Activated CD4-positive, alpha-beta T cell treated with anti-CD3 and anti-CD28 coated beads, Interleukin-2, Interleukin-6, amounts not matched to agents 100 ng/mL and 50 ng/mL, durations not matched to agents 16 hours and 8 hours (primary cell): ENCODE data around the gene NPIPB8.
"Not testable (repeated sequence)": the region's sequence is repeated elsewhere in the genome, so short reads cannot be mapped to it uniquely, and the experiment has no call there.

Experiments
- DNase-seq: peaks from one replicate; pipeline ENCODE4 v3.0.0-alpha.2; 2020

The NPIPB8 gene

DNA sequence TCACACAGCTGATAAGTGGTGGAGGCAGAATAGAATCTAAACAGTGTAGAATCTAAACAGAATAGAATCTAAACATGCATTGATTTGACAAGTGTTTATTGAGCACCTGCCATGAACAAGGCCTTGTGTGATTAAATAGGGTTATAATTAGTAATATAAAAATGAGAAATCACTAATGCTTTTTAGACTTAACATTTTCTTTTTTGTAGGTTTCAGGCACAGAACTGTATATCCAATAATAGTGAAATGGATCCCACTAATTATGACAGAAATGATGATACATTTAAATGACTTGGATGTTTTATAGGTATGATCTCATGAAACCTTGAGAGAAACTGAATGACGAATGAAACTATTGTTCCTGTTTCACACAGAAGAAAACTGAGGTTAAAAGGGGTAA, at the start of gene NPIPB8:
Gene NPIPB8, plus strand, starts transcription at position 301 of the 400 bp plus-strand sequence. CDS start 296 bp downstream, outside the sequence.
- not testable (repeated sequence) for DNase-seq

DNA sequence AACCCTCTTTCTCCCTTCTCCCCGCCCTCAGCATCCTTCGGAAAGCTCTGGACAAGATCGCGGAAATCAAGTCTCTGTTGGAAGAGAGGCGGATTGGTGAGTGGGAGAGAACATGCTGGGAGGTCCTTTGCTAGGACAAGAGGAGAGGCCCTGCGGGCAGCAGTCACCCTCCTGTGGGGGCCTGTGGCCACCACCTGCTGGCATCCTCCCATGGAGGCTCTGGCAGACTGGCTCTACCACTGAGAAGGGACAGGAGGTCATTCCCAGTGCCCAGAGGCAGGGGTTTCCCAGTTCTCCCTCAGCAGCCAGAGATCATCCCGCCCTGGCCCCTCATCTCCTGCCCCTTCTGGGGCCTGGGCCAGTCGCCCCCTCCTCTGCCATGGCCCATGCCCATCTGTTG, 48.8 kb upstream of the NPIPB8 start:
- no peak for DNase-seq

GRCh38 chr16:28589930-28590329, 47.9 kb upstream of the NPIPB8 start:
- DNase-seq = no peak

DNA sequence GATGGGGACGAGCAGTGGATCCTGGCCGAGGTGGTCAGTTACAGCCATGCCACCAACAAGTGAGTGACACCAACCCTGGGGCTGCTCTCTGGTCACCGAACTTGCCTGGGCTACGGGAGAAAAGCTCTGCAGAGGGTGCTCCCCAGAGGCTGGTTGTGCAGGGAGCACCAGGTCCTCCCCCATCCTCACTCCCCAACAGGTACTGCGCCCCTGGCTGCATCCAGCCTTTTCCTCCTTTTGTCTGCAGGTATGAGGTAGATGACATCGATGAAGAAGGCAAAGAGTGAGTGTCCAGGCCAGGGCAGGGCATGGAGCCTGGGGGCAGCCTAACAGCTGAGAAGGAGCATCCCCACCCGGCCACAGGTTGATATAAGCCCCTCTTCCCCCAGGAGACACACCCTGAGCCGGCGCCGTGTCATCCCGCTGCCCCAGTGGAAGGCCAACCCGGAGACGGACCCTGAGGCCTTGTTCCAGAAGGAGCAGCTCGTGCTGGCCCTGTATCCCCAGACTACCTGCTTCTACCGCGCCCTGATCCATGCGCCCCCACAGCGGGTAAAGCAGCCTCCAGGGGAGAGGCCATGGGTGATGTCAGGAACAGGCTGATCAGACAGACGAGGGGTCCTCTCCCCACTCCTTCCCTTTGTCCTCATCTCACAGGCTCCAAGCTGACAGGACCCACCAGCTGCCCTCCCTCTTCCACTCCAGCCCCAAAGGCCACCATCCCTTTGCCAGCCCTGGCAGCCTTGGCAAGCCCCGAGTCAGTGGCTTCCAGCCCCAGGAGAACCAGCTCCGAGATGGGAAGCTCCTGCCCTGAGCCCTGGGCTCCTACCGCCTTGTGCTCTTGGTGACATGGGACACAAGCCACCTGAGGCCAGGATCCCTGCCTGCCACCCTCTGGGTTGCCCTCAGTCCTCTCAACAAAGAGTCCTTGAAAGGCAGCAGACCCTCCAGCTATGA, 47.2 kb upstream of the NPIPB8 start:
- DNase-seq = no peak

- DNase-seq = no peak
Measured at GRCh38 chr16:28591355-28591754, 46.5 kb upstream of the NPIPB8 start.

GRCh38 chr16:28592511-28592910, 45.4 kb upstream of the NPIPB8 start:
- no peak for DNase-seq

- DNase-seq = no peak
Measured at GRCh38 chr16:28592979-28593553, 44.8 kb upstream of the NPIPB8 start.

DNA sequence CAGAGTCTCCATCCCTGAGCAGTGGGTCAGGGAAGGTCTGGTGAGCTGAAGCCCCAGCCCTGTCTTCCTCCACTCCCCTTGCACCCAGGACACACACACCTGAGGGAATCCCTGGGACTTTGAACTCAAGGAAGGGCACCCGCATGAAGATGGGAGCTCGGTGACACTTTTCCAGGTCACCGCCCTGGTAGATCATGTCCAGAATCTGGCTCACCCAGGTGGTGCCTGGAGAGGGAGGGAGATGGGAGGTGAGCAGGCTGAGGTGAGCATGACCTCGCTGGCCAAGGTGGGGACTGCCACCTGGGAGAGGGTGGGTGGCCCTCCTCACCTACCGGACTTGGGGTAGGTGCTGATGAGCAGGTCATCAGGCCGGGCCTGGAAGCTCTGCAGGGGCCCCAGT, 42.4 kb upstream of the NPIPB8 start:
- not testable (repeated sequence) for DNase-seq

DNA sequence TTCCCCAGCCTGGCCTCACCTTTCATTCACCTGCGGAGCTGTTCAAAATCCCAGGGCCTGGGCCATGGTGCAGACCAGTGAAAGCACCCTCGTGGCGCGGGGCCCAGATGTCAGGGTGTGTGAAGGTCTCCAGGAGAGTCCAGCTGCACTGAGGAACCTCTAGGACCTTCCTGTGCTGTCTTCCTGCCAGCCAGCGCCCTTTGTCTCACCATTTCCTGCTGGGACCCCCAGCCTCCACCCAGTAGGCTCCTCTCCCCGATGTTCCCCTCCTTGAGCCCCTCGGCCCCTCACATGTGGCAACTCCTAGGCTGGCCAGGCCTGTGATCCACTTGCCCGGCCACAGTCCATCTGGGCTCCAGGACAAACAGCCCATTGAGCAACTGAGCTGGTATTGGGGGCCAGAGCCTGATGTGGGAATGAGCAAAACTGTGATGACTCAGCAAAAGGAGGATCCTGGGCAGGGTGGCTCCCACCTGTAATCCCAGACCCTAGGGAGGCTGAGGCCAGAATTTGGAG, 41.7 kb upstream of the NPIPB8 start:
- no peak for DNase-seq

DNA sequence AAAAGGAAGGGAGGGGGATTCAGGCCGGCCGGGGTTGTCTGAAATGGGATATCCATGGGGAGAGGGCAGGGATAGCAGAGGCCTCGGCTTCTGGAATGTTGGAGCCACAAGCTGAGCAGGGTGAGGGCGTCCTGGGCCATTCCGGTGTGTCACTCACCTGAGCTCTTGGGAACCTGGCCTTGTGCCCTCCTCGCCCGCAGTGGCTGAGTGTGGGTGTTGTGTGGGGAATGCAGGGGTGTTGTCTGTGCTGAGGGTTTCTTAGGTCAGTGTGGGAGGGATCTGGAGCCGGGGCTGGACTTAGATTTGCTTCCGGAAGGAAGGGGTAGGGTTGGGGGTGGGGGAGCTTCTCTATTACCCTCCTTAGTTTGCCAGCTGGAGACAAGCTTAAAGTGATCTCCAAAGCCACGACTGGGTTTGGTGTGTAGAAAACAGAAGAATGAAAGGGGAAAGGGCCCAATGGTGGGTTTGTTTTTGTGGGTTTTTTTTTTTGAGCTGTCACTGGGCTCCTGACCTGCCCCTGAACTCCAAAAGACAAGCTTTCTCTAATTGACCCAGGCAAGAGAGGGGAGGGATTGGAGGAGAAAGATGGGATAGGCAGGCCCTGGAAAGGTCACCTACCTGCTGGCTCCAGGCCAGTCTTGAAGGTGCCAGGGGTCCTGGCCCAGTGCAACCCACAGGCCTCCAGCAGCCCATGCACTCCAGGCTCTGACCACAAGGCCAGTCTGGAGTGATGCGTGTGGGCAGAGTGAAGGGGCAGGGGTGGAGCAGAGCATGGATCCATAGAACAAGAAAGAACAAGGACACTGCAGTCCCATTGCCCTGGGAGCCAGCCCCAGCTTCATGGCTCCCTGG, 40.8 kb upstream of the NPIPB8 start, which contains the start of gene SULT1A2:
Gene SULT1A2, minus strand, starts transcription at position 211 of the 852 bp plus-strand sequence. CDS start 1,120 bp downstream, outside the sequence.
- DNase-seq = no peak

DNA sequence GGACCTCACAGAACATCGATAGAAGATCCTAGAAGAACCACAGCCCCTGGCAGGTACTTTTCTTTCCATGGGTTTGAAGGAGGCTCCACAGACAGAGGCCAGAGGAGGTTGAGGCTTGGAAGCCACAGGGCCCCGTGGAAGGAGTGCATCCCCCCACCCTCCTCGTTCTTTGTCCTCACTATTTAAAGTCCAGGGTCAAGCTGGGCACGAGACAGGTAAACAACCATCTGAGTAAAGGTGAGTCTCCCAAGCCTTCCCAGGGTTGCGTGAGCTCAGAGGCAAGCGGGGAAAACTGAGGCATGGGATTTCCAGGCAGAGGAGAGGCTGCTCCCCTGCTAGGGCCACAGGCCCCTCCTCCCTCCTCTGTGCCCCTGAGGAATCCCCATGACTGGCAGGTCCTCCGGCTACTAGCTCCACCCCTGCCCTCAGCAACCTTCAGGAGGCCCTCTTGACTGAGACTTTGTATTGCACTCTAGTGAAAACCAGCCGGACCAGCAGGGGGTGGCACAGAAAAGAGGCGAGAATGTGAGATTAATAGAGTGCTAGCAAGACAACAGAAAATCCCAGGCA, 40.1 kb upstream of the NPIPB8 start:
- DNase-seq = no peak

DNA sequence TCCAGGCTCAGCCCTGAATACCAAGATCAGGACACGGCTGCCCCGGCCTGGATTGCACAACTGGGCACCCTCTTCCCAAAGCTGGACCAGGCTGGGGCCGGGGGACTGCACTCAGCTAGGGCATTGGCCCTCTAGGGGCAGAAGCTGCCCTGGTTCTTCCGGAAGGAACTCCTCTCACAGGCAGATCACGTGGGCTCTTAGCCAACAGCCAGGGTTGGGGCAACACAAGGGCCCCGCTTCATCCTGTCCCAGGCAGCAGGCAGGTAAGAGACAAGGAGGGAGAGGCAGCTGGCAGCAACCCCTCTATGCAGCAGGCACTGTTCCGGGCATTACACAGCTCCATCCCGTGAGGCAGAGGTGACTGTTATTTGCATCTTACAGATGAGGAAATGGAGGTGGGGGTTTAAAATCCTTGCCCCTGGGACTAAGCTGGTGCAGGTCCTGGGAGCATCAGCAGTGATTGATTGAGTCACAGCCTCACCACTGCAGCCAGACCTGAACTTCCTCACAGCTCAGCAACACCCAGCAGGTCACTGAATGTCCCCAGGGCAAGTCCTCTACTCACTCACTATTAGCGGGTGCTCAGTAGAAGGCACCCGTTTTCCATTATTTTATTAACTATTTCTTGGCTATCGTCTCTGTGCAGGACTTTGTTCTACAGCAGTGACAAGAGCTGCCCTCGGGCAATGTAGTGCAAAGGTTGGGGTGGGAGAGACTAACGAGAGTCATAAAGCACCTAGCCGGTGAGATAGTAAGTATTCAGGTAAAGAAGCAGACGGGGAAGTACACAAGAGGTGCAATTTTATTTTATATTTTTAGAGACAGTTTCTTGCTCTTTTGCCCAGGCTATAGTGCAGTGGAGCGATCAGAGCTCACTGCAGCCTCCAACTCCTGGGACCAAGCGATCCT, 38.2 kb upstream of the NPIPB8 start:
- not testable (repeated sequence) for DNase-seq

DNA sequence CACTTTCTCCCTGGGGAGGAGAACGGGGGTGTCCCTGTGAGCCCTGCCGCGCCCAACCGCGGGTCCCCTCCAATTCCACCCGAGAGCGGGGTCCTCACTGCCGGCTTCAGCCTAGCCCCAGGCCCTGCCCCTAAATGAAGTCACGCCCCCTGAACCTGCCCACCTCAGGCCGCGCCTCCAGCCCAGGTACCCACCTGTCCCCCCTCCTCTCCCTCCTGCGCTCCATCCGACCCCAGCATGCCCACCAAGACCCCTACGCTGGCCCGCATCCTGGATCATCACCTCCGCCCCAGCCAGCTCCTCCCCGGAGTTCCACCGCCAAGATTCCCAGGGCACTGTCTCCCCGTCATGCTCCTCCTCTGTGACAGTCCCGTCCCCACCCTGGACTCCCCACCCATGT, 36.9 kb upstream of the NPIPB8 start:
- DNase-seq = not testable (repeated sequence)

DNA sequence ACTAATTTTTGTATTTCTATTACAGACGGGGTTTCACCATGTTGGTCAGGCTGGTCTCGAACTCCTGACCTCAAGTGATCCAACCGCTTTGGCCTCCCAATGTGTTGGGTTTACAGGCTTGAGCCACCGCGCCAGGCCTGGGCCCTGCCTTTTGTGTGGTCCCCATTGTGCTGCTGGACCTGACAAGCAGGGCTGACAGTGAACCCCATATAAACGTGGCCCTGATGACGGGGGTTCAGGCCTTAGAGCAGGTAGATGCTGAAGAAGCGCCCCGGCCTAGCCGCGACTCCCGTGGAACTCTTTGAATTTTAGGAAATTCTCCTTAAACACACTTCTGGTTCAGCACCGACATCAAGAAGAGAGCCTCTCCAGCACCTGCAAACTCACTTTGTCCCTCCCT, 36.3 kb upstream of the NPIPB8 start:
- not testable (repeated sequence) for DNase-seq

DNA sequence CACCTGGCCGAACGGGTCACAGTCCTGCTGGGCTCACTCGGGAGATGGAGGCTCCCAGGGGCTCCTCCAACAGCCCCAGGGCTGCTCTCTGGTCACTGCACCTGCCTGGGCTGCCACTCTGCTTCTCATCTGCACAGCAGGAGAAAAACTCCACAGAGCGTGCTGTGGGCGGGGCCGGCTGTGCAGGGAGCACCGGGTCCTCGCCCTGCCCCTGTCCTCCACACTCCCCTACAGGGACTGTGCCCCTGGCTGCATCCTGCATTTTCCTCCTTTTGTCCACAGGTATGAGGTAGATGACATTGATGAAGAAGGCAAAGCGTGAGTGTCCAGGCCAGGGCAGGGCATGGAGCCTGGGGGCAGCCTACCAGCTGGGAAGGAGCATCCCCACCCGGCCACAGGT, 35.8 kb upstream of the NPIPB8 start:
- DNase-seq = not testable (repeated sequence)

DNA sequence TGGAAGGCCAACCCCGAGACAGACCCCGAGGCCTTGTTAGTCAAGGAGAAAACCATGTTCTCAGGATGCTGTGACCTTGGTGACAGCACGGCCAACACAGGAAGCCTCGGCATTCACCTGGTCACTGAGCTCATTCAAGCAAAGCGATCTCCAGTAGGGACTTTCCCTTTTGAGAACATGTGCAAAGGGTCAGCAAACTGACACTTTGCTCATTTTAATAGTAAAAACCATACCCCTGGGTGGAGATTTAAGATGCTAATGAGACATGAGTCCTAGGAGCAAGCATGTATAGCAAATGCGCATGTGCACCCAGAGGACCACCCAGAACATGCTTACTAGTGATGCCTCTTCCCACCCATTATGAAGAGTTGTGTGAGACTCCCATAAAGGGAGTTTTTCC, 35.3 kb upstream of the NPIPB8 start:
- no peak for DNase-seq

GRCh38 chr16:28603381-28604185, 34.3 kb upstream of the NPIPB8 start:
- DNase-seq = no peak

GRCh38 chr16:28604186-28604565, 33.7 kb upstream of the NPIPB8 start:
- DNase-seq = no peak

GRCh38 chr16:28606291-28607115, 31.4 kb upstream of the NPIPB8 start:
- DNase-seq = no peak
